WTC11 (cell line): Measurements from ENCODE around the gene TNS2. TPM values are rescaled to one million over a fixed set of nuclear protein-coding genes. Genes with fewer than 3 reads are reported as not detected.

ENCODE experiments used
- ATAC-seq: fragments of 200-7000 bp; cut with Tn5 transposase; 2 replicates; pipeline ENCODE4 v1.10.0; 2021; ENCODE audit warnings: mild to moderate bottlenecking, moderate library complexity
- CTCF ChIA-PET: fragments of 300-600 bp; sonication (Branson Sonifier 250); formaldehyde crosslinking; loops from one replicate; lab custom pipeline; 2021; ENCODE audit warnings: antibody characterized with exemption; lab: Charles Lee
- POLR2A ChIA-PET: fragments of 350-600 bp; sonication (Branson Sonifier 250); formaldehyde crosslinking; loops from one replicate; lab custom pipeline; 2021; ENCODE audit warnings: antibody characterized with exemption; lab: Charles Lee
- DNase-seq: peaks from one replicate; pipeline ENCODE4 v3.0.0; 2021; ENCODE audit warnings: low spot score
- H3K27ac Mint-ChIP-seq: 2 replicates; pipeline ENCODE4 v1.8.0; 2021; ENCODE audit warnings: mixed read lengths
- H3K27me3 Mint-ChIP-seq: 2 replicates; pipeline ENCODE4 v1.8.0; 2021; ENCODE audit warnings: low read depth, mild to moderate bottlenecking, moderate library complexity, mixed read lengths
- H3K36me3 Mint-ChIP-seq: 2 replicates; pipeline ENCODE4 v1.8.0; 2021; ENCODE audit warnings: mixed read lengths
- H3K4me1 Mint-ChIP-seq: 2 replicates; pipeline ENCODE4 v1.8.0; 2022; ENCODE audit warnings: mixed read lengths
- H3K4me3 Mint-ChIP-seq: 2 replicates; pipeline ENCODE4 v1.8.0; 2021; ENCODE audit warnings: mild to moderate bottlenecking, moderate library complexity, mixed read lengths
- H3K9me3 Mint-ChIP-seq: 2 replicates; pipeline ENCODE4 v1.8.0; 2021; ENCODE audit warnings: mixed read lengths
- ELF4 ChIP-seq: sonication (generic); formaldehyde crosslinking; IDR thresholded peaks from 2 replicates; pipeline ENCODE4 v1.8.1; 2022; ENCODE audit warnings: low read depth, mild to moderate bottlenecking, moderate library complexity, missing genetic modification reagents
- ETV6 ChIP-seq: sonication (generic); formaldehyde crosslinking; IDR thresholded peaks from 2 replicates; pipeline ENCODE4 v1.8.1; 2022; ENCODE audit warnings: mild to moderate bottlenecking, missing genetic modification reagents
- MYBL2 ChIP-seq: sonication (generic); formaldehyde crosslinking; IDR thresholded peaks from 2 replicates; pipeline ENCODE4 v1.8.1; 2023; ENCODE audit warnings: mild to moderate bottlenecking, moderate library complexity, missing genetic modification reagents
- PRRX2 ChIP-seq: fragments of 250-450 bp; sonication (Bioruptor Pico); IDR thresholded peaks from 2 replicates; pipeline ENCODE4 v1.8.0; 2021; ENCODE audit warnings: mild to moderate bottlenecking
- RELA ChIP-seq: sonication (generic); formaldehyde crosslinking; IDR thresholded peaks from 2 replicates; pipeline ENCODE4 v1.8.1; 2022; ENCODE audit warnings: missing genetic modification reagents, mild to moderate bottlenecking, borderline replicate concordance
- TEAD1 ChIP-seq: sonication (generic); formaldehyde crosslinking; IDR thresholded peaks from 2 replicates; pipeline ENCODE4 v1.8.0; 2022; ENCODE audit warnings: mild to moderate bottlenecking, missing genetic modification reagents
- ZNF416 ChIP-seq: fragments of 250-450 bp; sonication (Bioruptor Pico); IDR thresholded peaks from 2 replicates; pipeline ENCODE4 v1.9.0; 2021; ENCODE audit warnings: mild to moderate bottlenecking, inconsistent platforms
- ZNF423 ChIP-seq: fragments of 250-450 bp; sonication (Bioruptor Pico); IDR thresholded peaks from 2 replicates; pipeline ENCODE4 v2.1.2; 2022; ENCODE audit warnings: mild to moderate bottlenecking, moderate library complexity
- total RNA-seq: library from RNA; stranded (reverse); gene quantifications from 3 replicates; pipeline ENCODE4 v1.2.3, GENCODE V29; 2021
- TF ChIP-seq, protein P1 (sequence below): sonication (generic); formaldehyde crosslinking; IDR thresholded peaks from 2 replicates; pipeline ENCODE4 v1.8.1; 2023; ENCODE audit warnings: mild to moderate bottlenecking, missing genetic modification reagents
- TF ChIP-seq, protein P2 (sequence below): sonication (generic); formaldehyde crosslinking; IDR thresholded peaks from 2 replicates; pipeline ENCODE4 v1.8.0; 2023; ENCODE audit warnings: mild to moderate bottlenecking, missing genetic modification reagents
- TF ChIP-seq, protein P3 (sequence below): fragments of 250-450 bp; sonication (Bioruptor Pico); IDR thresholded peaks from 2 replicates; pipeline ENCODE4 v1.9.0; 2021; ENCODE audit warnings: mild to moderate bottlenecking
- TF ChIP-seq, protein P4 (sequence below): sonication (generic); formaldehyde crosslinking; IDR thresholded peaks from 2 replicates; pipeline ENCODE4 v1.8.1; 2022; ENCODE audit warnings: mild to moderate bottlenecking, moderate library complexity, missing genetic modification reagents

The TNS2 gene
- total RNA-seq, 1 experiment from 2014 or later = 7.7 TPM

DNA sequence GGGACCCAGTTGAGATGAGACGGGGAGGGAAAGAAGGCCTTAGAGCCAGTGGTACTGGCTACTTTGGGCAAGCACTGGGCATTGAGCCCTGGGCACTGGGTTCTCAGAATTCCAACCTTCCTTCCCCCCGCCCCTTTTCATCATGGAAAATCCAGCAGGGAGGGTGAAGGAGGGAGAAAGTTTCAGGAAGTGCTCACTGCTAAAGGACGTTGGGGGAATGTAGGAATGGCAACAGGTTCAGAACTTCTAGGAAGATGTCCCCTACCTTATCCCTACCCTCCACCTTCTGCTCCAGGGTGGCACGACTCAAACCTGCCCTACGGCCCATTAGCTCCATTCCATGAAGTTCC is 4.2 kb upstream of the TNS2 start:
- POLR2A ChIA-PET = interaction anchor here (0.5 to 0.9 kb wide), 2 partner anchors 34 to 39 kb away, joined by 3 to 4 read pairs; partner anchors contain the start of gene SPRYD3
- ATAC-seq (no peak), DNase-seq (no peak)
- no peaks in the 10 kb centered on the region for H3K9me3 Mint-ChIP-seq
- H3K4me1 Mint-ChIP-seq = peaks cover 76% of the 10 kb centered on the region
- TF ChIP-seq, protein P1, sequence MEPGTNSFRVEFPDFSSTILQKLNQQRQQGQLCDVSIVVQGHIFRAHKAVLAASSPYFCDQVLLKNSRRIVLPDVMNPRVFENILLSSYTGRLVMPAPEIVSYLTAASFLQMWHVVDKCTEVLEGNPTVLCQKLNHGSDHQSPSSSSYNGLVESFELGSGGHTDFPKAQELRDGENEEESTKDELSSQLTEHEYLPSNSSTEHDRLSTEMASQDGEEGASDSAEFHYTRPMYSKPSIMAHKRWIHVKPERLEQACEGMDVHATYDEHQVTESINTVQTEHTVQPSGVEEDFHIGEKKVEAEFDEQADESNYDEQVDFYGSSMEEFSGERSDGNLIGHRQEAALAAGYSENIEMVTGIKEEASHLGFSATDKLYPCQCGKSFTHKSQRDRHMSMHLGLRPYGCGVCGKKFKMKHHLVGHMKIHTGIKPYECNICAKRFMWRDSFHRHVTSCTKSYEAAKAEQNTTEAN (CRISPR knock-in tag) = no peak
- TF ChIP-seq ETV6 (CRISPR knock-in tag) = peak; percentile 30; the same call in 1 of the 2 replicates
- peaks cover 40% of the 10 kb centered on the region for H3K27me3 Mint-ChIP-seq
- H3K36me3 Mint-ChIP-seq = peaks cover 7% of the 10 kb centered on the region; the same call in 1 of the 2 replicates
- CTCF ChIA-PET = interaction anchor here (0.7 to 8.7 kb wide), 7 partner anchors 9 to 114 kb away, joined by 3 to 97 read pairs (median 4); partner anchors contain the start of genes EIF4B and IGFBP6
- no peak overlapping the region for H3K27ac Mint-ChIP-seq
- H3K4me3 Mint-ChIP-seq = peak overlapping the region; percentile 95

DNA sequence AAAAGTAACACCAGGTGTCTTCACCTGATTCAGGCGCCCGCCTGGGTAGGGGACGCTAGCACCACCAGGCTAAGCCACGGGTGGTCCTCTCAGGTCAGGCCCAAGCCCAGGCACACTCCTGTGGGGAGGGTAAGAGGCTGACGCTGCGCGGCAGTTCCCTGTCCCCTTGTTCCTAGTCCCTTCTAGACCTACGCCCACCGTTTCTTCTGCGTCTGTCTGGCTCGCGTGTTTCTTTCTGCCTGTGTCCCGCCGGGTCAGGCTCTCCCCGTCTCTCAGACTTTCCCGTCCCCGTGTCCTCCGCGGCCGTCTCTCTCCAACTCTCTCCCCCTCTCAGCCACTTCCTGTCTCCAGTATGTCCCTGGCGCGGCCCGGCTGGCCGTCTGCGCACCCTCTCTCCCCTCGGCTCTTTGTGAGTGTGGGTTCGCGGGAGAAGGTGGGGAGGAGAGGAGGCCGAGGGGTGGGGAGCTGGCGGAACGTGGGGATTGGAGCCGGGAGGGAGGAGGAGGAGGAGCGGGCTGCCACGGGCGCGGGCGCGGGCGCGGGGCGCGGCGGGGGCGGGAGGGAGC is 3.1 kb upstream of the TNS2 start:
- H3K27me3 Mint-ChIP-seq = peaks cover 40% of the 10 kb centered on the region
- H3K9me3 Mint-ChIP-seq = no peaks in the 10 kb centered on the region
- H3K4me3 Mint-ChIP-seq = peak overlapping the region; percentile 95
- ATAC-seq = peak; percentile 3
- ChIA-PET CTCF (interaction anchor here (0.7 to 8.7 kb wide), 11 partner anchors 8 to 220 kb away, joined by 3 to 97 read pairs (median 11); partner anchors contain the start of gene IGFBP6), POLR2A (interaction anchor here (0.6 to 1.0 kb wide), 4 partner anchors 33 to 53 kb away, joined by 3 to 6 read pairs (median 4); partner anchors contain the start of gene SPRYD3)
- peak overlapping the region; percentile 88 for H3K27ac Mint-ChIP-seq
- peak; percentile 56 for DNase-seq
- H3K36me3 Mint-ChIP-seq = peaks cover 6% of the 10 kb centered on the region
- TF ChIP-seq ELF4 (CRISPR knock-in tag) (no peak), PRRX2 (CRISPR knock-in tag) (no peak), TEAD1 (CRISPR knock-in tag) (peak; percentile 57; the same call in 1 of the 2 replicates), MYBL2 (CRISPR knock-in tag) (no peak), RELA (peak; percentile 9; the same call in 1 of the 2 replicates), ZNF423 (CRISPR knock-in tag) (peak; percentile 67; the same call in 1 of the 2 replicates), ZNF416 (CRISPR knock-in tag) (0 out of 2 replicates have a peak, but pooled peaks have one; percentile 1)
- TF ChIP-seq, protein P2, sequence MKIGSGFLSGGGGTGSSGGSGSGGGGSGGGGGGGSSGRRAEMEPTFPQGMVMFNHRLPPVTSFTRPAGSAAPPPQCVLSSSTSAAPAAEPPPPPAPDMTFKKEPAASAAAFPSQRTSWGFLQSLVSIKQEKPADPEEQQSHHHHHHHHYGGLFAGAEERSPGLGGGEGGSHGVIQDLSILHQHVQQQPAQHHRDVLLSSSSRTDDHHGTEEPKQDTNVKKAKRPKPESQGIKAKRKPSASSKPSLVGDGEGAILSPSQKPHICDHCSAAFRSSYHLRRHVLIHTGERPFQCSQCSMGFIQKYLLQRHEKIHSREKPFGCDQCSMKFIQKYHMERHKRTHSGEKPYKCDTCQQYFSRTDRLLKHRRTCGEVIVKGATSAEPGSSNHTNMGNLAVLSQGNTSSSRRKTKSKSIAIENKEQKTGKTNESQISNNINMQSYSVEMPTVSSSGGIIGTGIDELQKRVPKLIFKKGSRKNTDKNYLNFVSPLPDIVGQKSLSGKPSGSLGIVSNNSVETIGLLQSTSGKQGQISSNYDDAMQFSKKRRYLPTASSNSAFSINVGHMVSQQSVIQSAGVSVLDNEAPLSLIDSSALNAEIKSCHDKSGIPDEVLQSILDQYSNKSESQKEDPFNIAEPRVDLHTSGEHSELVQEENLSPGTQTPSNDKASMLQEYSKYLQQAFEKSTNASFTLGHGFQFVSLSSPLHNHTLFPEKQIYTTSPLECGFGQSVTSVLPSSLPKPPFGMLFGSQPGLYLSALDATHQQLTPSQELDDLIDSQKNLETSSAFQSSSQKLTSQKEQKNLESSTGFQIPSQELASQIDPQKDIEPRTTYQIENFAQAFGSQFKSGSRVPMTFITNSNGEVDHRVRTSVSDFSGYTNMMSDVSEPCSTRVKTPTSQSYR = no peak
- TF ChIP-seq, protein P3, sequence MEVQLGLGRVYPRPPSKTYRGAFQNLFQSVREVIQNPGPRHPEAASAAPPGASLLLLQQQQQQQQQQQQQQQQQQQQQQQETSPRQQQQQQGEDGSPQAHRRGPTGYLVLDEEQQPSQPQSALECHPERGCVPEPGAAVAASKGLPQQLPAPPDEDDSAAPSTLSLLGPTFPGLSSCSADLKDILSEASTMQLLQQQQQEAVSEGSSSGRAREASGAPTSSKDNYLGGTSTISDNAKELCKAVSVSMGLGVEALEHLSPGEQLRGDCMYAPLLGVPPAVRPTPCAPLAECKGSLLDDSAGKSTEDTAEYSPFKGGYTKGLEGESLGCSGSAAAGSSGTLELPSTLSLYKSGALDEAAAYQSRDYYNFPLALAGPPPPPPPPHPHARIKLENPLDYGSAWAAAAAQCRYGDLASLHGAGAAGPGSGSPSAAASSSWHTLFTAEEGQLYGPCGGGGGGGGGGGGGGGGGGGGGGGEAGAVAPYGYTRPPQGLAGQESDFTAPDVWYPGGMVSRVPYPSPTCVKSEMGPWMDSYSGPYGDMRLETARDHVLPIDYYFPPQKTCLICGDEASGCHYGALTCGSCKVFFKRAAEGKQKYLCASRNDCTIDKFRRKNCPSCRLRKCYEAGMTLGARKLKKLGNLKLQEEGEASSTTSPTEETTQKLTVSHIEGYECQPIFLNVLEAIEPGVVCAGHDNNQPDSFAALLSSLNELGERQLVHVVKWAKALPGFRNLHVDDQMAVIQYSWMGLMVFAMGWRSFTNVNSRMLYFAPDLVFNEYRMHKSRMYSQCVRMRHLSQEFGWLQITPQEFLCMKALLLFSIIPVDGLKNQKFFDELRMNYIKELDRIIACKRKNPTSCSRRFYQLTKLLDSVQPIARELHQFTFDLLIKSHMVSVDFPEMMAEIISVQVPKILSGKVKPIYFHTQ (CRISPR knock-in tag) = no peak
- TF ChIP-seq, protein P4, sequence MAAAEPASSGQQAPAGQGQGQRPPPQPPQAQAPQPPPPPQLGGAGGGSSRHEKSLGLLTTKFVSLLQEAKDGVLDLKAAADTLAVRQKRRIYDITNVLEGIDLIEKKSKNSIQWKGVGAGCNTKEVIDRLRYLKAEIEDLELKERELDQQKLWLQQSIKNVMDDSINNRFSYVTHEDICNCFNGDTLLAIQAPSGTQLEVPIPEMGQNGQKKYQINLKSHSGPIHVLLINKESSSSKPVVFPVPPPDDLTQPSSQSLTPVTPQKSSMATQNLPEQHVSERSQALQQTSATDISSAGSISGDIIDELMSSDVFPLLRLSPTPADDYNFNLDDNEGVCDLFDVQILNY (CRISPR knock-in tag) = 0 out of 2 replicates have a peak, but pooled peaks have one; percentile 12
- peaks cover 79% of the 10 kb centered on the region for H3K4me1 Mint-ChIP-seq
